Lung (tissue), 12 donors: Measurements from ENCODE around the gene ARSG. TPM values are rescaled to one million over a fixed set of nuclear protein-coding genes. Genes with fewer than 3 reads are reported as not detected.
"Not testable (repeated sequence)": the region's sequence is repeated elsewhere in the genome, so short reads cannot be mapped to it uniquely, and the experiment has no call there.

Experiments
- ATAC-seq: fragments of 200-7000 bp; cut with Tn5 transposase; one replicate; pipeline ENCODE4 v1.9.1; 2020; ENCODE audit warnings: moderate number of reproducible peaks; ENCODE audit not compliant: insufficient read depth, low FRiP score
- DNase-seq, 3 donors: peaks; one replicate each; pipeline ENCODE4 v3.0.0-alpha.2; 2013 to 2017
- H3K27ac ChIP-seq, 2 donors: one replicate each; pipeline ENCODE4 v1.5.1; 2013; ENCODE audit warnings: mild to moderate bottlenecking in 2 of 2, moderate library complexity in 2 of 2, control low read depth in 1 of 2, inconsistent platforms in 1 of 2, low read depth in 1 of 2, low read length in 1 of 2
- H3K27me3 ChIP-seq, 3 donors: one replicate each; pipeline ENCODE4 v1.5.1; 2013; ENCODE audit warnings: low read length in 2 of 3; ENCODE audit not compliant: control insufficient read depth in 3 of 3, insufficient read depth in 3 of 3
- H3K36me3 ChIP-seq, 4 donors: one replicate each; pipeline ENCODE4 v1.5.1; 2013; ENCODE audit warnings: low read length in 4 of 4, mild to moderate bottlenecking in 1 of 4, moderate library complexity in 1 of 4; ENCODE audit not compliant: control insufficient read depth in 4 of 4, insufficient read depth in 4 of 4
- H3K4me1 ChIP-seq, 5 donors: one replicate each; pipeline ENCODE4 v1.5.1; 2013; ENCODE audit warnings: low read length in 5 of 5, mild to moderate bottlenecking in 2 of 5, moderate library complexity in 1 of 5; ENCODE audit not compliant: control insufficient read depth in 5 of 5, insufficient read depth in 5 of 5
- H3K4me3 ChIP-seq: one replicate; pipeline ENCODE4 v1.5.1; 2013; ENCODE audit warnings: mild to moderate bottlenecking, control low read depth, moderate library complexity
- H3K9ac ChIP-seq, 2 donors: one replicate each; pipeline ENCODE4 v1.5.1; 2013; ENCODE audit warnings: low read length in 2 of 2, control low read depth in 1 of 2; ENCODE audit not compliant: insufficient read depth in 1 of 2
- H3K9me3 ChIP-seq, 4 donors: one replicate each; pipeline ENCODE4 v1.5.1; 2013; ENCODE audit warnings: low read length in 3 of 4, mild to moderate bottlenecking in 1 of 4, moderate library complexity in 1 of 4; ENCODE audit not compliant: control insufficient read depth in 4 of 4, insufficient read depth in 3 of 4
- WGBS, 2 donors: extraction: QIAGEN DNeasy Blood & Tissue Kit; methylation state at CpG; one replicate each; pipeline ENCODE4 v1.1.7; 2013; 5-methylcytosine and 5-hydroxymethylcytosine counted together
- polyA plus RNA-seq, 2 donors: library from polyadenylated mRNA; stranded (reverse); fragments of 200-250 nt; gene quantifications; one replicate each; pipeline ENCODE4 v1.2.1, GENCODE V29; 2013
- total RNA-seq, 2 donors: library from RNA; depleted of rRNA in 1 of 2; stranded (reverse); fragments of >200 nt in 1 of 2; gene quantifications; one replicate each; pipeline ENCODE4 v1.2.1, GENCODE V29; 2014 to 2021
- TF ChIP-seq, protein P1 (sequence below): IDR thresholded peaks from 2 replicates; pipeline ENCODE4 v1.5.1; 2012; ENCODE audit warnings: mild to moderate bottlenecking; ENCODE audit errors: control extremely low read depth, extremely low read depth
- donor health status: control.
- donor health status: control.
- donor health status: Bipolar disorder and iron deficiency.
- donor health status: healthy.
- donor health status: DM: yes; HTN: yes; CAD: no.

Gene ARSG
- total and polyA plus RNA-seq, 4 donors, result 1.5 to 9.3 (median 4.3) TPM

DNA sequence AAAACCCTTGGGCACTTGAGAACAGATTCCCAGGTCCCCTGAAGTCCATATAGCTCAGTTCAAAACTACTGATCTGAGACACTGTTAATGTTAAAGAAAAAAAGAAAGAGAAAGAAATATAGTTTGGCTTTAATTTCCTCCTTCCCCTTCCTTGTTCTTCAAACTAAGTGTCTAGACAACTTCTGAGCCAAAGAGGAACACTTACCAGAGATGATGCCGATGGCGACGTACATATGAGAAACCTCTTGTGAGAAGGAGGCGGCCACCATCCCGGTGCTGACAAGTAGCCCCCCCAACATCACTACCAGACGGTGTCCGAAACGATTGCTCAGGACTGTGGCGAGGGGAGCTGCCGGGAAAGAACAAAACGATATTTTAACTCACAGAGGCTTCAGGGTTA is 17.6 kb upstream of the ARSG start:
- no peak for DNase-seq
- TF ChIP-seq, protein P1, sequence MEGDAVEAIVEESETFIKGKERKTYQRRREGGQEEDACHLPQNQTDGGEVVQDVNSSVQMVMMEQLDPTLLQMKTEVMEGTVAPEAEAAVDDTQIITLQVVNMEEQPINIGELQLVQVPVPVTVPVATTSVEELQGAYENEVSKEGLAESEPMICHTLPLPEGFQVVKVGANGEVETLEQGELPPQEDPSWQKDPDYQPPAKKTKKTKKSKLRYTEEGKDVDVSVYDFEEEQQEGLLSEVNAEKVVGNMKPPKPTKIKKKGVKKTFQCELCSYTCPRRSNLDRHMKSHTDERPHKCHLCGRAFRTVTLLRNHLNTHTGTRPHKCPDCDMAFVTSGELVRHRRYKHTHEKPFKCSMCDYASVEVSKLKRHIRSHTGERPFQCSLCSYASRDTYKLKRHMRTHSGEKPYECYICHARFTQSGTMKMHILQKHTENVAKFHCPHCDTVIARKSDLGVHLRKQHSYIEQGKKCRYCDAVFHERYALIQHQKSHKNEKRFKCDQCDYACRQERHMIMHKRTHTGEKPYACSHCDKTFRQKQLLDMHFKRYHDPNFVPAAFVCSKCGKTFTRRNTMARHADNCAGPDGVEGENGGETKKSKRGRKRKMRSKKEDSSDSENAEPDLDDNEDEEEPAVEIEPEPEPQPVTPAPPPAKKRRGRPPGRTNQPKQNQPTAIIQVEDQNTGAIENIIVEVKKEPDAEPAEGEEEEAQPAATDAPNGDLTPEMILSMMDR, result no peak
- Histone ChIP-seq H3K9me3 (peaks cover 0 to 2% (median 0%) of the 10 kb centered on the region in 4 donors), H3K4me3 (no peak overlapping the region), H3K4me1 (no peaks in the 10 kb centered on the region), H3K27ac (no peak overlapping the region), H3K9ac (no peak overlapping the region), H3K36me3 (no peaks in the 10 kb centered on the region), H3K27me3 (no peaks in the 10 kb centered on the region)
- ATAC-seq, result no peak
- 67 to 74% methylated on average over 11 of the region's 11 CpGs for WGBS, 2 donors

DNA sequence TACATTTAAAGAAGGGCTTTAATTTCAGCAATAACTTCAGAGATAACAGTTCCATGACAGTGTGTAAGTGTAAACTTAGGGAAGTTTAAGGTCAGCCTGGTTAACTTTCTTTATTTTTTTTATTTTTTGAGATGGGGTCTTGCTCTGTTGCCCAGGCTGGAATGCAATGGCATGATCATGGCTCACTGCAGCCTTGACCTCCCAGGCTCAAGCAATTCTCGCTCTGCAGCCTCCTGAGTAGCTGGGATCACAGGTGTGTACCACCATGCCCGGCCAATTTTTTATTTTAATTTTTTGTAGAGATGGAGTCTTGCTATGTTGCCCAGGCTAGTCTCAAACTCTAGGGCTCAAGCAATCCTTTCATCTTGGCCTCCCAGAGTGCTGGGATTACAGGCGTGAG is 15.0 kb upstream of the ARSG start:
- not testable (repeated sequence) for DNase-seq, H3K27ac ChIP-seq, ATAC-seq, H3K9ac ChIP-seq, H3K4me1 ChIP-seq, H3K9me3 ChIP-seq, H3K27me3 ChIP-seq, H3K4me3 ChIP-seq, H3K36me3 ChIP-seq
- WGBS, 2 donors, result 97 to 99% methylated on average over 3 of the region's 3 CpGs

DNA sequence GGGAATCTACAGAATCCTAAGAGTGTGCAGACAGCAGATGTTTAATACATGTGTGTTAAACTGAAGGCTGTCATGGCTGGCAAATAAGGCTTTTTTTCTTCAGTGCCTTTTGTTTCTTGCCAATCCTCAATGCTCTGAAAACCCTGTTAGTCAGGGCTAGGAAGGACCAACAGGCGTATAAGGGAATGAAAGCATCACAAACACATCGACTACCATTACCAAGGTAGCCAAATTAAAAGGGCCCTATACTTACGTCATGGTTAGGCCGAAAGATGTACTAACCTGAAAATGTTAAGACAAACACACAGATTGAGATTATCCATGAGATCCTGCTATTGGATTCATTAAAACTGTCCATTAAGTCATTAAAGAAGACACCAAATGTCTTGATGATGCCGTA is 13.5 kb upstream of the ARSG start:
- DNase-seq (no peak), ATAC-seq (no peak)
- H3K4me3 ChIP-seq, result no peak overlapping the region
- H3K9me3 ChIP-seq, result peaks cover 0 to 2% (median 0%) of the 10 kb centered on the region in 4 donors
- H3K27ac ChIP-seq, result no peak overlapping the region
- WGBS, 2 donors, result 98 to 99% methylated on average over 5 of the region's 5 CpGs
- H3K36me3 ChIP-seq, result no peaks in the 10 kb centered on the region
- H3K27me3 ChIP-seq, result no peaks in the 10 kb centered on the region
- H3K9ac ChIP-seq, result no peak overlapping the region
- TF ChIP-seq, protein P1, result no peak
- no peaks in the 10 kb centered on the region for H3K4me1 ChIP-seq

DNA sequence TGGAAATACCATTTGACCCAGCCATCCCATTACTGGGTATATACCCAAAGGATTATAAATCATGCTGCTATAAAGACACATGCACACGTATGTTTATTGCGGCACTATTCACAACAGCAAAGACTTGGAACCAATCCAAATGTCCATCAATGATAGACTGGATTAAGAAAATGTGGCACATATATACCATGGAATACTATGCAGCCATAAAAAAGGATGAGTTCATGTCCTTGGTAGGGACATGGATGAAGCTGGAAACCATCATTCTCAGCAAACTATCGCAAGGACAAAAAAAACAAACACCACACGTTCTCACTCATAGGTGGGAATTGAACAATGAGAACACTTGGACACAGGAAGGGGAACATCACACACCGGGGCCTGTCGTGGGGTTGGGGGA is 9.3 kb upstream of the ARSG start:
- not testable (repeated sequence) for DNase-seq, H3K9me3 ChIP-seq, H3K27me3 ChIP-seq, H3K4me1 ChIP-seq, ATAC-seq, H3K36me3 ChIP-seq, H3K27ac ChIP-seq, H3K4me3 ChIP-seq, H3K9ac ChIP-seq
- WGBS, 2 donors, result 86 to 98% methylated on average over 4 of the region's 6 CpGs

DNA sequence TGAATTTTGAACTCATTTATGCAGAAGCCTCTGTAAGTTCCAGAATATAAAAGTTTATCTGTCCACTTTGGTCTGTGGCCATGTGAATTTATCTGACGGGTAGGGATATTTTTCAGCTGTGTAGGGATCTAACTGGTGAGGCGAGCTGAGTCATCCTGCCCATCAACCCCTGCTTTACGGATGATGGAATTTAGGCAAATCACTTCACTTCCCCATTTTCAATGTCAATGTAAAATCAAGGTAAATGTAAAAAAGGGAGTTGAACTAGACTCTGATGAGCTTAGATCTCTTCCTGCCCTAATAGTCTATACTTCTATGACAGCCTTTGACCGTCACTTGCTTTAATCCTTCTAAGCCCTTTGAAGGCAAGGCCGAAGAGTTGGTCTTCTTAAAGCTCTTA is 2.9 kb upstream of the ARSG start:
- H3K4me3 ChIP-seq, result no peak overlapping the region
- TF ChIP-seq, protein P1, result no peak
- H3K9ac ChIP-seq, result no peak overlapping the region
- DNase-seq (no peak), ATAC-seq (no peak)
- H3K9me3 ChIP-seq, result no peaks in the 10 kb centered on the region
- peaks cover 0 to 32% (median 24%) of the 10 kb centered on the region in 3 donors for H3K27me3 ChIP-seq
- WGBS, 2 donors, result 50 to 77% methylated on average over 5 of the region's 5 CpGs
- H3K36me3 ChIP-seq, result no peaks in the 10 kb centered on the region
- no peak overlapping the region for H3K27ac ChIP-seq
- H3K4me1 ChIP-seq, result peaks cover 0 to 22% (median 8%) of the 10 kb centered on the region in 5 donors
